HUDEP-2 (cell line): ENCODE measurements around the gene ABR.

ENCODE experiments used
- DNase-seq, 76 experiments: peaks; one replicate each; lab custom pipeline; 2025; ENCODE audit not compliant: unreplicated experiment in 76 of 76; lab: John Stamatoyannopoulos, UW

Gene ABR

GRCh38 chr17:1036171-1036844, 143.5 kb downstream of the ABR start:
- no peak for DNase-seq

GRCh38 chr17:1035546-1036170, 144.1 kb downstream of the ABR start:
- no peak for DNase-seq

- DNase-seq: no peak
Observed at GRCh38 chr17:1034652-1035210, 145.1 kb downstream of the ABR start.

GRCh38 chr17:1033503-1033902, 146.3 kb downstream of the ABR start:
- no peak for DNase-seq

- no peak for DNase-seq
Observed at GRCh38 chr17:1032391-1032790, 147.4 kb downstream of the ABR start.

GRCh38 chr17:1031711-1032110, 148.1 kb downstream of the ABR start:
- no peak for DNase-seq

- no peak for DNase-seq
Observed at GRCh38 chr17:1030684-1031532, 148.9 kb downstream of the ABR start.

GRCh38 chr17:1029922-1030644, 149.7 kb downstream of the ABR start:
- DNase-seq: no peak

- no peak for DNase-seq
Observed at GRCh38 chr17:1029196-1029921, 150.4 kb downstream of the ABR start.

- no peak for DNase-seq
Observed at GRCh38 chr17:1027044-1027443, 152.7 kb downstream of the ABR start.

- no peak for DNase-seq
Observed at GRCh38 chr17:1026599-1026975, 153.2 kb downstream of the ABR start.

GRCh38 chr17:1025733-1026598, 153.8 kb downstream of the ABR start:
- no peak for DNase-seq

GRCh38 chr17:1024076-1024475, 155.7 kb downstream of the ABR start:
- no peak for DNase-seq

GRCh38 chr17:1022278-1023024, 157.3 kb downstream of the ABR start:
- DNase-seq: no peak

- DNase-seq: no peak
Observed at GRCh38 chr17:1021147-1021546, 158.6 kb downstream of the ABR start.

GRCh38 chr17:1019451-1019850, 160.3 kb downstream of the ABR start:
- no peak for DNase-seq

GRCh38 chr17:1018547-1018946, 161.2 kb downstream of the ABR start:
- no peak for DNase-seq

- no peak for DNase-seq
Observed at GRCh38 chr17:1013729-1014090, 166.1 kb downstream of the ABR start.
